LNCaP clone FGC (cell line): Measurements from ENCODE around the gene SRP9.

Experiments used
- DNase-seq: peaks from one replicate; pipeline ENCODE4 v3.0.0-alpha.2; 2011; ENCODE audit warnings: low read depth
- H3K4me3 ChIP-seq: 2 replicates; pipeline ENCODE4 v1.5.1; 2011; ENCODE audit warnings: mild to moderate bottlenecking, low read depth, low read length, control low read depth
- CTCF ChIP-seq: IDR thresholded peaks from 2 replicates; pipeline ENCODE4 v1.5.1; 2012; ENCODE audit warnings: mild to moderate bottlenecking; ENCODE audit not compliant: control insufficient read depth, insufficient read depth; ENCODE audit errors: extremely low read depth

Gene SRP9

GRCh38 chr1:225762444-225762843 is 15.2 kb upstream of the SRP9 start:
- TF ChIP-seq CTCF = no peak
- DNase-seq = no peak
- H3K4me3 ChIP-seq = no peak overlapping the region

GRCh38 chr1:225763716-225764548 is 13.7 kb upstream of the SRP9 start:
- no peak for DNase-seq
- TF ChIP-seq CTCF = no peak
- H3K4me3 ChIP-seq = no peak overlapping the region

- no peak for DNase-seq
- H3K4me3 ChIP-seq = no peak overlapping the region
- TF ChIP-seq CTCF = no peak
Measured at GRCh38 chr1:225765982-225766674, 11.5 kb upstream of the SRP9 start.

- DNase-seq = no peak
- H3K4me3 ChIP-seq = no peak overlapping the region
- no peak for TF ChIP-seq CTCF
Measured at GRCh38 chr1:225766967-225767633, 10.5 kb upstream of the SRP9 start.

GRCh38 chr1:225767634-225768540 is 9.7 kb upstream of the SRP9 start:
- no peak for TF ChIP-seq CTCF
- DNase-seq = no peak
- H3K4me3 ChIP-seq = no peak overlapping the region

GRCh38 chr1:225768662-225769426 is 8.8 kb upstream of the SRP9 start:
- DNase-seq = no peak
- no peak overlapping the region for H3K4me3 ChIP-seq

More at GRCh38 chr1:225768662-225769426, 8.8 kb upstream of the SRP9 start:
- TF ChIP-seq CTCF = no peak
